ENCODE measurements around the gene ZCCHC24.

Gene ZCCHC24

DNA sequence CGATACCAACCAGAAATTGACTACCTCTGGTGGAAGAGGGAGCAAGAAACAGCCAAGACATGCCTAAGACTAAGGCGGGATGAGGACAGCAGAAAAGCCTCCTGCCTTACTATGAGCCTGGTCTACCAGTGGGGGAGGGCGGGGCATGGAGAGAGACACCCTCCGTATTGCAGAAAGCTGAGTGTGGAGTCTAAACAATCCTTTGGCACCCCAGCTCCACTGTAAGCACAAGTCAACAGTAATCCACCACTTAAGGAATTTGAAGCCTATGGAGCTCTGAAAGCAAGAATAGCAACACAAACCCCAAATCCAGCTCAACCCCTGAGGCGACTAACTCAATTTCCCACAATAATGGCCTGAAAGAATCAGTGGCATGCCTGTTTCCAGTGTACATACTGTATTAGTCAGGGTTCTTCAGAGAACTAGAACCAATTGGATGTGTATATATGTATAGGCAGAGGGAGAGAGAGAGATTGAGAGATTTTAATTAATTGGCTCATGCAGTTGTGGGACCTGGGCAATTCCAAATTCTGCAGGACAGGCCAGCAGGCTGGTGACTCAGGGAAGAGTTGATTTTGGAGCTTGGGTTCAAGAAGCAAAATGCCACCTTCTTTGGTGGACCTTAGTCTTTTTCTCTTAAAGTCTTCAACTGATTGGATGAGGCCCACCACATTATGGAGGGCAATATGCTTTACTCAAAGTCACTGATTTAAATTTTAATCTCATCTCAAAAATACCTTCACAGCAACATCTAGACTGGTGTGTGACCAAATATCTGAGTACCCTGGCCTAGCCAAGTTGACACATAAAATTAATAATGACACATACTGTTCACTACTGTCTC is 84.7 kb downstream of the ZCCHC24 start:
- DNase-seq (ENCODE audit: low read depth), result no peak

DNA sequence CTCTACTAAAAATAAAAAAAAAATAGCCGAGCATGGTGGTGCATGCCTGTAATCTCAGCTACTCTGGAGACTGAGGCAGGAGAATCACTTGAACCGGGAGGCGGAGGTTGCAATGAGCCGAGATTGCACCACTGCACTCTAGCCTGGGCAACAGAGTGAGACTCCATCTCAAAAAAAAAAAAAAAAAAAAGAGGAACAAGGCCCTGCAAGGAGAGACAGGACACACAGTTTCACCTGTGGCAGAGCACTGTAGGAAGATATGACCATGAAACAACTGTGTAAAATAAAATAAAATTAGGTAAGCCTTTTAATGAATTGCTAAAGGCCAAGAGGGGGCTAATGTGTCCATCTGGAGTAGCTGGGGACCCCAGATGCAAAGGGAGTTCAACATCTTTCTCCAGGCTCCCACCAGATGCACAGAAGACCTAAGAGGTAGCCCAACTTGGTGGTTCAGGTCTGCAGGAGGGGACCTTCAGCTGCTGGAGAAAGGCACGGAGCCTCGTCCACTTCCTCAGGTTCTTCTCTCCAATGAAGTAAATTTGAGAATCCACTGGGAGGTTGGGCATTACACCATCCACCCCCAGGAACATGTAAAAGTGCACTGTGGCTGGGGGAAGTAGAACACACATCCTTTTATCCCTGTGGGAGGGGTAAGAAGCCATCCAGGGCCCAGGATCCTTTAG is 85.5 kb downstream of the ZCCHC24 start:
- DNase-seq (ENCODE audit: low read depth), result no peak

DNA sequence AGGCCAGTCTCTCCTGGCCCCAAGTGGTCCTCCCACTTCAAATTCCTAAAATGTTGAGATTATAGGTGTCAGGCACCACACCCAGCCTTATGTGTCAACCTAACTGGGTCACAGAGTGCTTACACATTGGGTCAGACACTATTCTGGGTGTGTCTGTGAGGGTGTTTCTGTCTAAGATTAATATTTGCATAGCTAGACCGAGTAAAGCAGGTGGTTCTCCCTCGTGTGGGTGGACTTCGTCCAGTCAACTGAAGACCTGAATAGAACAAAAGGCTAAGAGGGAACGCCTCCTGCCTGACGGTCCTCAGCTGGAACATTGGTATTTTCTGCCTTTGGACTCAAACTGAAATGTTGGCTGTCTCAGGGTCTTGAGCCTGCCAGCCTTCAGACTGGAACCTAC is 86.6 kb downstream of the ZCCHC24 start:
- no peak for DNase-seq (ENCODE audit: low read depth)

DNA sequence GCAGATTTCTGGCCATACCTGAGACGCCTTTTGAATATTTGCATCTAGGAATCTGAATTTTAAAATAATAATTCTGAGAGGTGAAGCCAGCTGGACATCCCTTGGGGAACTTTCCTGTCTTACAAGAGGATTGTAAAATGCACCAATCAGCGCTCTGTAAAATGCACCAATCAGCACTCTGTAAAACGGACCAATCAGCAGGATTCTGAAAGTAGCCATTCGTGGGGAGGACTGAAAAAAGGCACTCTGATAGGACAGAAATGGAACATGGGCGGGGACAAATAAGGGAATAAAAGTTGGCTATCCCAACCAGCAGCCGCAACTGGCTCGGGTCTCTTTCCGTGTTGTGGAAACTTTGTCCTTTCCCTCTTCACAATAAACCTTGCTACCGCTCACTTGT is 88.2 kb downstream of the ZCCHC24 start:
- DNase-seq (ENCODE audit: low read depth), result no peak

DNA sequence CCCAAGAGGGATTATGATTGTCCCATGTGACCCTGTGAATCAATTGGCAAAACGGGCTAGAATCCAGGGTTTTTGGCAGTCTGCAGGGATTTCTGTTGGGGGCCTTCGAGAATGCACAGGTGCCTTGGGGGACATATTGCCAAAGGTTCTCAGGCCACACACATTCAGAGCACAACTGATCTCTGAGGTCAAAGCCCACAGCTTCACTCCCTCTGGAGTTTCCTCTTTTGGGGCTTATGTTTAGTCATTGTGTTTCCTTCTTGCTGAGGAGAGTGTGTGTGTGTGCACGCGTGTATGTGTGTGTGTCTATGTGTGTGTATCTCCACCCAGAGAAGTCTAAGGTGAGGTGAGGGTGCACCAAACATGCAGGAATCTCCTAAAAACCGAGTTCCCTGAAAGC is 89.3 kb downstream of the ZCCHC24 start:
- DNase-seq (ENCODE audit: low read depth), result no peak

DNA sequence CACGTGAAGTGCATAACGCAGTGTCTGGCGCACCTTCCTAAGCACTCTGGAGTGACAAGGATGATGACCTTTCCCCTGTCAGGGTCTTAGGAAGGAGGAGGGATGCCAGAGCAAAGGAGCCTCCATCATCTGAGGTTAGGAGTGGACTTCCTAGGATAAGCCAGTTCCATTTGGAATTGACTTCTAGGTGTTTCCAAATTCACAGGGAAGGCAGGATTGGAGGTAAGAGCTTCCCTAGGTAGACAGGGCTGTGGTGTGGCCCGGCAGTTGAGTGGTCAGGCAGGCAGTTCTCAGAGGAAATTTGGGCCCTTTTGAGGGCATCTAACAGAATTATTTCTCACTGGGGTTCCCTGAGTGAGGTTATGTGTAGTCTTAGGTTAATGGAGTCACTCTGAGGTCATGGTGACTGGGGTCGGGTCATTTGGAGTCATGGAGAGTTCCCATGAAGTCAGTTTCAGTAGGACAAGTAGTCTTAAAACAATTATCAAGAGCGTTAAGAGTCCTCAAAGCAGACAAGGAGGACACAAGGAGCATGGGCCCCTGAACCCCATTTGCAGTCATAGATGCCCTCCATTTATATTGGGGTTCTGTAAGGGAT is 89.9 kb downstream of the ZCCHC24 start:
- DNase-seq (ENCODE audit: low read depth), result no peak

DNA sequence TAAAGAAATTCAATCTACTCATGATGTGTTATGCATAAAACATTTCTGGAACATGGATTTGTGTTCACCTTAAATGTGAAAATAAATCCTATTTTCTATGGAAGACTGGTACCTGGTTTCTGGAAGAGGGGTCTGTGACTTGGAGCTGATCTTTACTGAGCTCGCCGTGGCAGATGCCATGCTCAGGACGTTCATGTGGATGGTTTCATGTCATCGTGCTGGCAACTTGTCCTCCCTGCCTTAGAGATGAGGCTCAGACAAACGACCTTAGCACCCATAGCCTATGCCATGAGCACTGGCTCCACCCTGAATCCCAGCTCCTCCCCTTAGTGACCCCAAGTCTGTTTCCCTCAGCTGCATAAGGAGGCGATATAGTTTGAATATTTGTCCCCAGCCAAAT is 90.8 kb downstream of the ZCCHC24 start:
- DNase-seq (ENCODE audit: low read depth), result no peak

DNA sequence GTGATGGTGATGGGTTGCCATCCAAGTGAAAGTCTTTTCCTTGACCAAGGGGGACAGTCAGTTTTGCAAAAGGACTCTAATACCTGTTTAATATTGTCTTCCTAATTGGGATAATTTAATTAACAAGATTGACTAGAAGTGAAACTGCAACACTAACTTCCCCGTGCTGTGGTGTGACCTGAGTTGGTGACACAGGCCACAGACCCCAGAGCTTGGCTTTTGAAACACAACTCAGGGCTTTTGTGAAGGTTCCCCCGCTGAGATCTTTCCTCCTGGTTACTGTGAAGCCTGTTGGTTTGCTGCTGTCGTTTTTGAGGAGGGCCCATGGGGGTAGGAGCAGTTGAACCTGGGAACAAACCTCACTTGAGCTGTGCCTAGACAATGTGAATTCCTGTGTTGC is 91.3 kb downstream of the ZCCHC24 start:
- no peak for DNase-seq (ENCODE audit: low read depth)

DNA sequence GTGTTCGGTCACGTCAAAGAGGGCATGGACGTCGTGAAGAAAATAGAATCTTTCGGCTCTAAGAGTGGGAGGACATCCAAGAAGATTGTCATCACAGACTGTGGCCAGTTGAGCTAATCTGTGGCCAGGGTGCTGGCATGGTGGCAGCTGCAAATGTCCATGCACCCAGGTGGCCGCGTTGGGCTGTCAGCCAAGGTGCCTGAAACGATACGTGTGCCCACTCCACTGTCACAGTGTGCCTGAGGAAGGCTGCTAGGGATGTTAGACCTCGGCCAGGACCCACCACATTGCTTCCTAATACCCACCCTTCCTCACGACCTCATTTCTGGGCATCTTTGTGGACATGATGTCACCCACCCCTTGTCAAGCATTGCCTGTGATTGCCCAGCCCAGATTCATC is 91.7 kb downstream of the ZCCHC24 start:
- DNase-seq (ENCODE audit: low read depth), result no peak

DNA sequence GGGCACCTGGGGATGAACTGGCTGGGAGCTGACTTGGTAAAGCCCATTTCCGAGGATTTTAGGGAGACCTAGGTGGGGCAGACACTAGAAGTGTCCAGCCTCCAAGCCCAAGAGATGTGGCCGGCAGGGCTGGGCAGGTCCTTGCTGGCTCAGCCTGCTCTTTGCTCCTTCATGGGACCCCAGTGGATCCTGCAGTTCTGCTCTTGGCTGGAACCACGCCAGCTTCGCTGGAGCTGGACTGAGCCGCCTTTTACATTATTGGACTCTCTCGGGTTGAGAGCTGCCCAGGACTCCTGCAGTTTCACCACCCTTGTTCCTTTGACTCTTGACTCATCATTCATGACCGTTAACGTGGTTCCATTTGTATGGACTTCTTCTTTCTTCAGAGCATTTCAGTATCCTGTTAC is 92.4 kb downstream of the ZCCHC24 start:
- DNase-seq (ENCODE audit: low read depth), result no peak

DNA sequence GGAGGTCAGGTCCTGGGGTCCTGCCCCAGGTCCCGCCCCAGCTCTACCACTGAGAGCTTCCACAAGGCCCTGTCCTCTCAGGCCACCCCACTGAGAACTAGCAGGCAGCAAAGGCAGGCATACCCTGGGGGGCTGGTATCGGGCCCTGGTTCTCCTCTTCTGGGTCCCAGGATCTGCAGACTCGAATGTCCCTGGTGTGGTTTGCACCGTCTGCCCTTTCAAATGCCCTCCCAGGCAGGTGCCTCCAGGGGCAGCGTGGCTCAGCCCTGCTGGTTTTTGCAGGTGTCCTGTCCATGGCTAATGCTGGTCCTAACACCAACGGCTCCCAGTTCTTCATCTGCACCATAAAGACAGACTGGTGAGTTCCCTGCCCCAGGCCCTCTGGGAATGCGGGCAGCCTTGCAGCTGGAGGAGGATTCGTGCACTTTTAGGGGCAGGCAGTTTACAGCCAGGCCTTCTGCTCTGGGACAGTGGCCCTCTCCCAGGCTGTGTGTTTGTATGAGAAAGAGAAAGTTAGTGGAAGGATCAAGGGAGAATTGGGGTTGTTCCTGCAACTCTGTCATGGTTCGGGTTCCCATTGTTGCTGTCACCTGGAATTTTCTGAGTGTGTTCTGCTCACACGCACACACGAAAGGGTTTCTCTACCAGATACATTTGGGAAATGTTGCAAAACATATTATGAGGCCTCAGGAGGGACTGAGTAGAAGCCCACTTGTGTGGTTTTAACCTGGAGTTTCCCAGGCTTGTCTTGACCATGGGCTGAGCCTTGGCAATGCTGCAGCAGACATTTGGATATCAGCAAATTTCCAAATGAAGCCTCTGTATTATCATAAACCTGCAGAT is 93.2 kb downstream of the ZCCHC24 start:
- DNase-seq (ENCODE audit: low read depth), result no peak

DNA sequence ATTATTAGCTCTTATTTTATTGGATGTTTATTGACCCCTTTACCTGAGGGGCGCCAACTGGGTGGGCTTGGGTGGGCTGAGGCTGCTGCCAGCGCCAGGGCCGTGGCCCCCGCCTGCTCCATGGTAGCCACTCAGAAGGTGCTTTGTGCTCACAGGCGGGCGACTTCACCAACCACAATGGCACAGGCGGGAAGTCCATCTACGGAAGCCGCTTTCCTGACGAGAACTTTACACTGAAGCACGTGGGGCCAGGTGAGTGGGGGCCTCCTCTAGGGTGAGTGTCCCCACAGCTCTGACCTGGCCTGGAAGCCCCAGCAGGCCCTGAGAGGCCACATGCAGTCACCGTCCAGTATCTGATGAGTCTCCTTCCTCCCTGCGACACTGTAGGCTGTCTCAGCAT is 94.1 kb downstream of the ZCCHC24 start:
- DNase-seq (ENCODE audit: low read depth), result no peak

DNA sequence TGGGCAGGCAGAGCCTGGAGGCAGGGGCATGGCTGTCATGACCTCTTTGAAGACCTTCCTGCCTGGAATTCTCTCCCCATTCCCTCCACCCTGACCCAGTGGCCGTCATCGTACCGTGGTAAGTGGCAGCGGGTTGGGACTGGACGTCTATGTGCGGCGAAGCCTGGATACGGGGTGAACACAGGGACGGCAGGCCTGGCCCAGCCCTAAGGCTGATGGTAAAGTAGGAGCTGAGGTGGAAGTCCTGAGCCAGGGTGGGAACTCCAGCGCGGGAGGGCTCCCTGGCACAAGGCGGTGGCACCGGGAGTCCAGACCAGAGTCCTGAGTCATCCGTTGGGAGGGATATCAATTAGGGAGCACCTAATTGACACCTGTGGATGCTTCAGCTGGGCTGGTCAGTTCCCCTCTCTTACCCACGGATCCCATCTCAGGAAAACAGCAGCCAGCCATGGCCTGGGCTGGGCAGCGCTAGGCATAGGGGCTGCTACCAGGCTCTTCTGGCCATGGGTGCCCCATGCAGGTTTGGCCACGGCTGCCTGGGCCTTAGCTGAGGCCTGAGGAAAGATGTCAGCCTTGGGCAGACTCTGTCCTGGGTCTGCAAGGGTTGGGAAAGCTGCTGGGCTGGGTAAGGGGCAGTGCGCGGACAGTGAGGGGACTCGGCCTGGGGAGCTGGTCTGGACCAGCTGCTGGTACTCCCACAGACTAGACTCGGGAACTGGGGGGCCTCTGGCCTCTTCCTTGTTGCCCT is 94.8 kb downstream of the ZCCHC24 start:
- no peak for DNase-seq (ENCODE audit: low read depth)

DNA sequence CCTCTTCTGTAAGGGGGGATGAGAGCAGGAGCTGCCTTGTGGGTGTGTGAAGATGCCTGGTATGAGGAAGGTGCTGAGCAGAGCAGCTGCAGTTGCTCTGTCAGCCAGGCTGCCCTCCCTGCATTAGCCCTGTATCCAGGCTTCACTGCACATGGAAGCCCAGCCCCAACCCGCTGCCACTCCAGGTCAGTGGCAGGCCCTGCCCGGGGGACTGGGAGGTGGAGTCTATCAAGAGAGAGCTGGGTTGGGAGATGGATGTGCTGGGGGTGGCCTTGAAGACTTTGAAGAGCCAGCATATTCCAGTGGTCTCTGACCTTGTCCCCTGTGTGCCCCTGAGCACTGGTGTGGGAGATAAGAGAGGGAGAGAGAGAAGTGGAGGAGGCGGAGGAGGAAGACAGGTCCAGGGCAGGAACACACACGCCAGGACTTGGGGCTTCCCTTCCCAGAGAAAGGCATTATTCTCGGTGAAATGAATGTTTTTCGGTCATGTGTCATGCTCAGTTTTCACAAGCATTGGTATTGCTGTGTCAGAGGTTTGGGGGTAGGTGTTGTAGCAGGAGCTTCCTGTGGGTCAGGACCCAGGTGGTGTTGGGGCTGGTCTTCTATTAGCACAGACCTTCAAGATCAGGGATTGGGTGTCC is 95.5 kb downstream of the ZCCHC24 start:
- no peak for DNase-seq (ENCODE audit: low read depth)

DNA sequence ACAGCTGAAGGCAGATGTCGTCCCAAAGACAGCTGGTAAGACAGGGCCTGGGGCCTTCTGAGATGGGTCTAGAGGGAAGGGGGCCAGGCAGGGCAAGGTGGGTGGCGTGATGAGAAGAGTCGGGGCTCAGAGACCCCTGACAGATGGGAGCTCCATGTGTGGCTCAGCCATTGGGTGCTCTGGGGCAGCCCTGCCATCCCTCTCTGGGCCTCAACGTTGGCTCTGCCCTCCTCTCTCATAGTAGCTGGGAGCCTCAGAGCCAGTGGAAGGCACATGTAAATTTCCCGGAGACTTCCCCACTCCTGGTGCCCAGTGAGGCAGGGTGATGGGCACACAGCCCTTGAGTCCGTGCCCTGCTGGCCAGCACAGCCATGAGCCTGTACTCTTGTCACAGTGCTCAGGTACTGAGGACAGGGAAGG is 96.3 kb downstream of the ZCCHC24 start:
- DNase-seq (ENCODE audit: low read depth), result no peak

DNA sequence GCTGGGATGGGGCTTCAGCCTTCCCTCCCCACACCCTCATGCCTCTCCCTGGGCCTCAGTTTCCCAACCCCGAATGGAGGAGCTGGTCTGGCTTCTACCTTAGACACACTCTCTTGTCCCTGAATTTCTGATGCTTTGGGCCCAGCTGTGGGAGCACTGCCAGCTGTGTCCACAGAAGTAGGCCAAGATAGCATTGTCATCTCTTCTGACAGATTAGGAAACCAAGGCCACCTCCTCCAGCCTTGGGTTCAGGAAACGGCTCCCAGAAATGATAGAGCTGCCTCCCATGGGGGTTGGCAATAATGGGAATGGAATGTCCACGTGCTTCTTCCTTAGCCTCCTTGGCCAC is 96.8 kb downstream of the ZCCHC24 start:
- no peak for DNase-seq (ENCODE audit: low read depth)

DNA sequence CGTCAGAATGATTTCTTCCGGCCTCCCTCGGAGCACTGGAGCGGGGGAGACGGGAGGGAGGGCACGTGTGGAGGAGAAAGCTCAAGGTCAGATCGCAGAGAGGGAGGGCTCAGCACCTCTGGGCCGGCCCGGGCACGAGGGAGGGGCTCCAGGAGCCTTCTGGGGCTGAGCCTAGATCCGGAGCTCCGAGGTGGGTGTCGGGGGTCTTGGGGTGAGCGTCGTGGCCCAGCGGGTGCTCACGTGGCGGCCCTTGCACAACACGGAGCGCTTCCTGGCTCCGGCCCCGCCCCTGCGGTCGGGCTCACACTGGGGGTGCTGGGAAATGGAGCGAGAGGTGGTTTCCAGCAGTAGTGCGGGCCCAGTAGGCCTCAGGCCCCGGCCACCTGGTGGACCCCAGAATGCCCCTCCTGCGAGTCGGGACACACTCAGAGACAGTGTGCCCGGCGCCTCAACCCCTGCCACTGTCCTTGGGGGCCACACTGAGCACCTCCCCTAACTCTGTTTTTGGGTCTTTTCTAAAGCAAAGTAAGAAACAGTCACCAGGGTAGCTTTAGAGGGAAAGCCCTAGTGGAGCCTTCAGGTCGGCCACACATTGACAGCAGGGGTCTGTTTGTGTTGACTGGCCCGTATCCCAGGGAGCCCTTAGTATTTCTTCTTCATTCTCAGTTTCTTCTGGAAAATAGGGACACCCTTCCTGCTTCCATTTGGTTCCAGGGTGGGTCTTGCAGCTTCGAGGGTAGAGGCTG is 97.4 kb downstream of the ZCCHC24 start:
- DNase-seq (ENCODE audit: low read depth), result peak; percentile 57

DNA sequence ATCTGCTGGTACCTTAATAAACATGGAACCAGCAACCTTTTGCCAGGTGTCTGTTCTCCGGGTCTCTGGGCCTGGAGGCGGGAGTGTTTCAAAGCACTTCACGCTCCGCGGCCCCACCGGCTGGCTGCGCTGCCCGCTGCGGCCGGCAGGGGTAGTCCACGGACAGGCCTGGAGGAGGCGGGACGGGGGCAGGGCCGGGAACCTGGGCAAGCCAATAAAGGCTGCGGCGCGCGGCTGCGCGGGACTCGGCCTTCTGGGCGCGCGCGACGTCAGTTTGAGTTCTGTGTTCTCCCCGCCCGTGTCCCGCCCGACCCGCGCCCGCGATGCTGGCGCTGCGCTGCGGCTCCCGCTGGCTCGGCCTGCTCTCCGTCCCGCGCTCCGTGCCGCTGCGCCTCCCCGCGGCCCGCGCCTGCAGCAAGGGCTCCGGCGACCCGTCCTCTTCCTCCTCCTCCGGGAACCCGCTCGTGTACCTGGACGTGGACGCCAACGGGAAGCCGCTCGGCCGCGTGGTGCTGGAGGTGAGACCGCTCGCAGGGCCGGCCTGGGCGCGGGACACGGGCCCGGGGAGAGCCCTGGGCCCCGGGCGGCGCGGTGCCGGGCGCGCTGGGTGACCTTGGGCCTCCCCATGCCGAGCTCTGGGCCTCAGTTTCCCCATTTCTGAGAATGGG is 98.1 kb downstream of the ZCCHC24 start, which contains the start of gene PPIF:
PPIF (plus strand) TSS at position 244 of the 668 bp plus-strand sequence; CDS start at position 324, 80 bp downstream.
- DNase-seq (ENCODE audit: low read depth), result peak; percentile 85

DNA sequence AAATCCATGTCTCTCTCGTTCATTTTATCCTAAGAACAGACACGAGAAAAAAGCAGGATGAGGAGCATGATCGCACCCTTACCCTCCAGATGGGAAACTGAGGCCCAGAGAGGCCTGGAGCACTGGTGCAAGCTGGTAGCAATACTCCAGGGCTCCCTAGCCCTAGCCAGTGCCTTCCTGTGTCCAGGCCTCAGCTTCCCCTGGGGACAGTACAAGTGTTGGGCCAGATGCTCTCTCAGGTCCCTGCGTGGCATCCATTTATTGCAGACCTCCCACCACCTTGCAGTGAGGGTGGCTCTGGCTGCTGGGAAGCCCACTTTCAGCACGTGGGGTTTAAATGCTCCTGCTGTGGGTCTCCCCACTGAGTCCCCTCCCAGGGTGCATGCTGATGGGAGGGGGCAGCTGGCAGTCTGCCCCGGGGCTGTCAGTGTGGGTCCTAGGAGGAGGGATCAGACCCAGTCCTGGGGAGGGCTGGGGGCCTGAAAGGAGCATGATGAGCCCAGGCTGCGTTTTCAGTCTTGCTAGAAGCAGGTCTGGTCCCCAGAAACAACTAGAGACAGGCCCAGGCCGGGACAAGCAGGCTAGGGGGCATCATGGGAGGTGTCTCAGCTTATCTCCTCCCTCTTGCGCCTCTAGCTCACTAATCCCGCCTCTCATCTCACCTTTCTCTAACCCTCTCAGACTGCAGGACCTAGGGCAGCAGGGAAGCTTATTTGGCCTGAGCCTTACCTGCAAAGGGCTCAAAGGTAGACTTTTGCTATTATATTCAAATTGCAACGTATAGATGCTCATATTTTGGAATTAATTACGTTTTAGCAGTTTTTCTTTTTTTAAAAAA is 98.8 kb downstream of the ZCCHC24 start:
- DNase-seq (ENCODE audit: low read depth), result no peak

All from stimulated activated CD8-positive, alpha-beta memory T cell treated with anti-CD3 and anti-CD28 coated beads, Interleukin-15, amount 100 ng/mL, for 1 hour (primary cell).